Measurements from ENCODE around the gene UGDH.
"Not testable (repeated sequence)": the region's sequence is repeated elsewhere in the genome, so short reads cannot be mapped to it uniquely, and the experiment has no call there.

The UGDH gene

GRCh38 chr4:39548425-39549067 lies 21.3 kb upstream of the UGDH start:
- Histone ChIP-seq H3K4me3 (ENCODE audit: low read depth, low read length) (no peak overlapping the region), H3K4me1 (ENCODE audit: control insufficient read depth, insufficient read depth, low read length, unreplicated experiment) (no peaks in the 10 kb centered on the region), H2AFZ (ENCODE audit: low read length, unreplicated experiment) (no peak overlapping the region), H3K27me3 (ENCODE audit: insufficient read depth, low read length) (no peaks in the 10 kb centered on the region), H3K79me2 (ENCODE audit: control insufficient read depth, insufficient read depth, low read length, unreplicated experiment) (no peaks in the 10 kb centered on the region), H3K27ac (ENCODE audit: low read depth, low read length) (no peak overlapping the region), H3K36me3 (ENCODE audit: insufficient read depth, low read length) (no peaks in the 10 kb centered on the region)

- no peak overlapping the region for H3K4me3 ChIP-seq (ENCODE audit: low read depth, low read length)
- H3K79me2 ChIP-seq (ENCODE audit: control insufficient read depth, insufficient read depth, low read length, unreplicated experiment), result no peaks in the 10 kb centered on the region
- peaks cover 11% of the 10 kb centered on the region for H3K4me1 ChIP-seq (ENCODE audit: control insufficient read depth, insufficient read depth, low read length, unreplicated experiment)
- H3K27me3 ChIP-seq (ENCODE audit: insufficient read depth, low read length), result no peaks in the 10 kb centered on the region
- no peak overlapping the region for H2AFZ ChIP-seq (ENCODE audit: low read length, unreplicated experiment)
- no peak overlapping the region for H3K27ac ChIP-seq (ENCODE audit: low read depth, low read length)
- no peaks in the 10 kb centered on the region for H3K36me3 ChIP-seq (ENCODE audit: insufficient read depth, low read length)
These were observed 17.5 kb upstream of the UGDH start for GRCh38 chr4:39544580-39545315.

DNA sequence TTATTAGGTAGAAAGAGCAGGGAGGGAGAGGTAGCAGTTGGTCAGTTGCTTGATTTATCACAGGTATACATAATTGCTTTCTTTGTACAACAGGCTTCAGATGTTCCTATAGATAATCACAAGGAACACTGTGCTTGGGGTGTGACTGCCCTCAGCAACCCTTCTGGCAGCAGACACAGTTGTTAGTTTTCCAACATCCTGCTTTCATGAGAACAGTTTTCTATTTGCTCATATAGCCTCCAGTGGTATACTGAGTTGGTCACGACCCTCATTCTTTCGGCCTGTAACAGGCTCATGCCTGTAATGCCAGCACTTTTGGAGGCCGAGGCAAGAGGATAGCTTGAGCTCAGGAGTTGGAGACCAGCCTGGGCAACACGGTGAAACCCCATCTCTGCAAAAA lies 16.8 kb upstream of the UGDH start:
- not testable (repeated sequence) for H3K27me3 ChIP-seq (ENCODE audit: insufficient read depth, low read length); H3K36me3 ChIP-seq (ENCODE audit: insufficient read depth, low read length); H3K27ac ChIP-seq (ENCODE audit: low read depth, low read length); H3K4me3 ChIP-seq (ENCODE audit: low read depth, low read length); H2AFZ ChIP-seq (ENCODE audit: low read length, unreplicated experiment); H3K79me2 ChIP-seq (ENCODE audit: control insufficient read depth, insufficient read depth, low read length, unreplicated experiment)
- peaks cover 17% of the 10 kb centered on the region for H3K4me1 ChIP-seq (ENCODE audit: control insufficient read depth, insufficient read depth, low read length, unreplicated experiment)

DNA sequence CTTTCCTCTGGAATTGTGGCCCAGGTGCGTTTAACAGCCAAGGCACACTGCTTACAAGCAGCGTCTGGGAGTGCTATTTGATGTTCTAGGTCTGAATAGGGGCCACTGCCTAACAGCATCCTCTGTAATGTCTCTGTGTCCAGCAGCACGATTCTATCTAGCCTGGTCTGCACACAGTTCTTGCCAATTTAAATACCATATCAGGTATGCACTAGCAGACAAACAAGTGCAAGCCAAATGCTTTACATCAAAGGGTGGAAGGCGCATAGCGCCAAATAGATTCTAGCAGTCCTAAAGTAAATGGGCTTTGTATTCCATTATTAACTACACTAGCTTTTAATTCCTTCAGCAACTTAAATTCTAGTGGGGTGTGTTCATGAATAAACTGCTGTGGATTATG lies 15.8 kb upstream of the UGDH start:
- Histone ChIP-seq H3K4me3 (ENCODE audit: low read depth, low read length) (no peak overlapping the region), H3K79me2 (ENCODE audit: control insufficient read depth, insufficient read depth, low read length, unreplicated experiment) (no peaks in the 10 kb centered on the region), H3K27ac (ENCODE audit: low read depth, low read length) (no peak overlapping the region), H2AFZ (ENCODE audit: low read length, unreplicated experiment) (no peak overlapping the region), H3K27me3 (ENCODE audit: insufficient read depth, low read length) (no peaks in the 10 kb centered on the region), H3K4me1 (ENCODE audit: control insufficient read depth, insufficient read depth, low read length, unreplicated experiment) (peaks cover 17% of the 10 kb centered on the region), H3K36me3 (ENCODE audit: insufficient read depth, low read length) (no peaks in the 10 kb centered on the region)

GRCh38 chr4:39542611-39543012 lies 15.4 kb upstream of the UGDH start:
- Histone ChIP-seq H3K4me1 (ENCODE audit: control insufficient read depth, insufficient read depth, low read length, unreplicated experiment) (peaks cover 17% of the 10 kb centered on the region), H3K79me2 (ENCODE audit: control insufficient read depth, insufficient read depth, low read length, unreplicated experiment) (no peaks in the 10 kb centered on the region), H2AFZ (ENCODE audit: low read length, unreplicated experiment) (no peak overlapping the region), H3K4me3 (ENCODE audit: low read depth, low read length) (no peak overlapping the region), H3K36me3 (ENCODE audit: insufficient read depth, low read length) (no peaks in the 10 kb centered on the region), H3K27me3 (ENCODE audit: insufficient read depth, low read length) (no peaks in the 10 kb centered on the region), H3K27ac (ENCODE audit: low read depth, low read length) (no peak overlapping the region)

DNA sequence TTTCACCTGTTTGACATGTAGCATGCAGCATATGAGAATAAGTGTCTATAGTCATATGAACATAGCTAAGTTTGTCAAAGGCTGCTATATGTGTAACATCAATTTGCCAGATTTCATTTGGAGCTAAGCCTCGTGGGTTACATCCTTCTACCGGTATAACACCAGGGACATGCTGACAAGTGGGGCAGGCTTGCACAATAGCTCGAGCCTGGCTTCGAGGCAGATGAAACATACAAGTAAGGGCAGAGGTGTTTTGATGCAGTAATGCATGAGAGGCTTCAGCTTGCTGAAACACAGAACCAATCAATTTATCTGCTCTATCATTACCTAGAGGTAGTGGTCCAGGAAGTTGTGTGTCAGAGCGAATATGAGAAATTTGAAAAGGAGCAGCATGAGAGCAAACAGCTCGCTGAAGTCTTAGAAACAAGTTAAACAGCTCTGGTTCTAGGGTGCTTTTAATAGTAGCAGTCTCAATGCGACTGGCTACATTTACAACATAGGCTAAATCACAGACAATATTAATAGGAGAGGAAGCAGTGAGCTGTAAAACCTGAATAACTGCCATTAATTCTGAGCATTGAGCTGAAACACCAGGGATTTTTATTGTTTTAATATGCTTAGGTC lies 14.9 kb upstream of the UGDH start:
- Histone ChIP-seq H3K27ac (ENCODE audit: low read depth, low read length) (no peak overlapping the region), H2AFZ (ENCODE audit: low read length, unreplicated experiment) (no peak overlapping the region), H3K36me3 (ENCODE audit: insufficient read depth, low read length) (no peaks in the 10 kb centered on the region), H3K27me3 (ENCODE audit: insufficient read depth, low read length) (no peaks in the 10 kb centered on the region), H3K4me3 (ENCODE audit: low read depth, low read length) (no peak overlapping the region), H3K4me1 (ENCODE audit: control insufficient read depth, insufficient read depth, low read length, unreplicated experiment) (peaks cover 17% of the 10 kb centered on the region), H3K79me2 (ENCODE audit: control insufficient read depth, insufficient read depth, low read length, unreplicated experiment) (no peaks in the 10 kb centered on the region)

DNA sequence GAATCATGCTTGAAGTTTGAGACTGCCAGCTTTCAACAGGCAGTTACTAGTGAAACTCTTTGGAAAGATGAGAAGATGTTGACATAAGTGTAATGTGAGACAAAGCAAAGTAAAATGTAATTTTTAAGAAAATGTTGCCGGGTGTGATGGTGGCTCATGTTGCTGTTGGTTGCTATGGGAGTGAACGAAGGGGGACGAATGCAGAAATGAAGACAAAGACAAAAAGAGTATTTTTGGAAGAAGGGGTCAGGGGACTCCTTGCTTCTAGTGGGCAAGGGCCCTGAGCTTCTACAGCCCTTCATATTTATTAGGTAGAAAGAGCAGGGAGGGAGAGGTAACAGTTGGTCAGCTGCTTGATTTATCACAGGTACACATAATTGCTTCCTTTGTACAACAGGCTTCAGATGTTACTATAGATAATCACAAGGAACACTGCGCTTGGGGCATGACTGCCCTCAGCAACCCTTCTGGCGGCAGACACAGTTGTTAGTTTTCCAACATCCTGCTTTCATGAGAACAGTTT lies 11.9 kb upstream of the UGDH start:
- H3K4me1 ChIP-seq (ENCODE audit: control insufficient read depth, insufficient read depth, low read length, unreplicated experiment), result peaks cover 17% of the 10 kb centered on the region
- H3K4me3 ChIP-seq (ENCODE audit: low read depth, low read length), result no peak overlapping the region
- H3K27ac ChIP-seq (ENCODE audit: low read depth, low read length), result peak overlapping the region; percentile 88
- H2AFZ ChIP-seq (ENCODE audit: low read length, unreplicated experiment), result no peak overlapping the region
- H3K79me2 ChIP-seq (ENCODE audit: control insufficient read depth, insufficient read depth, low read length, unreplicated experiment), result no peaks in the 10 kb centered on the region
- H3K27me3 ChIP-seq (ENCODE audit: insufficient read depth, low read length), result no peaks in the 10 kb centered on the region
- no peaks in the 10 kb centered on the region for H3K36me3 ChIP-seq (ENCODE audit: insufficient read depth, low read length)

GRCh38 chr4:39533541-39533940 lies 6.3 kb upstream of the UGDH start:
- no peaks in the 10 kb centered on the region for H3K27me3 ChIP-seq (ENCODE audit: insufficient read depth, low read length)
- no peak overlapping the region for H3K4me3 ChIP-seq (ENCODE audit: low read depth, low read length)
- peaks cover 10% of the 10 kb centered on the region for H3K79me2 ChIP-seq (ENCODE audit: control insufficient read depth, insufficient read depth, low read length, unreplicated experiment)
- peaks cover 12% of the 10 kb centered on the region for H3K36me3 ChIP-seq (ENCODE audit: insufficient read depth, low read length)
- H3K27ac ChIP-seq (ENCODE audit: low read depth, low read length), result no peak overlapping the region
- peaks cover 9% of the 10 kb centered on the region for H3K4me1 ChIP-seq (ENCODE audit: control insufficient read depth, insufficient read depth, low read length, unreplicated experiment)
- no peak overlapping the region for H2AFZ ChIP-seq (ENCODE audit: low read length, unreplicated experiment)

DNA sequence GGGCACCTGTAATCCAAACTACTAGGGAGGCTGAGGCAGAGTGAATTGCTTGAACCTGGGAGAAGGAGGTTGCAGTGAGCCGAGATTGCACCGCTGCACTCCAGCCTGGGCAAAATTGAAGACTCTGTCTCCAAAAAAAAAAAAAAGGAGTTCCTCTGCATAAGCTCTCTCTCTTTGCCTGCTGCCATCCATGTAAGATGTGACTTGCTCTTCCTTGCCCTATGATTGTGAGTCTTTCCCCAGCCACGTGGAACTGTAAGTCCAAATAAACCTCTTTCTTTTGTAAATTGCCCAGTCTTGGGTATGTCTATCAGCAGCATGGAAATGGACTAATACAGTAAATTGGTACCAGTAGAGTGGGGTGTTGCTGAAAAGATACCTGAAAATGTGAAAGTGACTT lies 5.0 kb upstream of the UGDH start:
- Histone ChIP-seq H3K79me2 (ENCODE audit: control insufficient read depth, insufficient read depth, low read length, unreplicated experiment) (peaks cover 11% of the 10 kb centered on the region), H3K36me3 (ENCODE audit: insufficient read depth, low read length) (peaks cover 12% of the 10 kb centered on the region), H3K4me1 (ENCODE audit: control insufficient read depth, insufficient read depth, low read length, unreplicated experiment) (peaks cover 11% of the 10 kb centered on the region)
- not testable (repeated sequence) for H2AFZ ChIP-seq (ENCODE audit: low read length, unreplicated experiment); H3K27me3 ChIP-seq (ENCODE audit: insufficient read depth, low read length); H3K27ac ChIP-seq (ENCODE audit: low read depth, low read length); H3K4me3 ChIP-seq (ENCODE audit: low read depth, low read length)

- Histone ChIP-seq H3K4me3 (ENCODE audit: low read depth, low read length) (no peak overlapping the region), H2AFZ (ENCODE audit: low read length, unreplicated experiment) (no peak overlapping the region), H3K27ac (ENCODE audit: low read depth, low read length) (no peak overlapping the region), H3K36me3 (ENCODE audit: insufficient read depth, low read length) (peaks cover 12% of the 10 kb centered on the region), H3K4me1 (ENCODE audit: control insufficient read depth, insufficient read depth, low read length, unreplicated experiment) (peaks cover 11% of the 10 kb centered on the region), H3K27me3 (ENCODE audit: insufficient read depth, low read length) (no peaks in the 10 kb centered on the region), H3K79me2 (ENCODE audit: control insufficient read depth, insufficient read depth, low read length, unreplicated experiment) (peaks cover 26% of the 10 kb centered on the region)
These were observed 3.4 kb upstream of the UGDH start for GRCh38 chr4:39530682-39531081.

DNA sequence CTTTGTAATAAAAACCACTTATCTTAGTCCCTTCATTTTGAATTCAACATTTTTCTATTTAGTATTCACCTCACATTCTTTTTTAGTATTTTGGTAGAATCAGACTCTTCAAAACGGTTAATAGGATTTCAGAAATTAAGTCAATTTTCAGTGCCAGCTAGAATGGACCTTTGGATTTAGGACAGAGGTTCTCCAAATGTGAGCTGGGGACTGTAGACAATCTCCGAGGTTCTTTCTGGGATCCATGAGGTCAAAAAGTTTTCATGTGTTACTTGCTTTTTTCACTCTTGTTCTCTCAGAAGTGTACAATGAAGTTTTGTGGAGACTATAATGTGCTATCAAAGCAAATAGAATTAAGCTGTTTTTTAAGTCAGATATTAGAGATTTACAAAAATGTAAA lies 2.3 kb upstream of the UGDH start:
- Histone ChIP-seq H3K4me3 (ENCODE audit: low read depth, low read length) (no peak overlapping the region), H3K4me1 (ENCODE audit: control insufficient read depth, insufficient read depth, low read length, unreplicated experiment) (peaks cover 16% of the 10 kb centered on the region), H3K27me3 (ENCODE audit: insufficient read depth, low read length) (no peaks in the 10 kb centered on the region), H3K36me3 (ENCODE audit: insufficient read depth, low read length) (peaks cover 12% of the 10 kb centered on the region), H3K27ac (ENCODE audit: low read depth, low read length) (no peak overlapping the region), H3K79me2 (ENCODE audit: control insufficient read depth, insufficient read depth, low read length, unreplicated experiment) (peaks cover 35% of the 10 kb centered on the region), H2AFZ (ENCODE audit: low read length, unreplicated experiment) (no peak overlapping the region)

Data from ACC112 (cell line).